ENCODE measurements around the gene NOD2.

- no peak for TF ChIP-seq CTCF (conservative IDR thresholded peaks at IDR 0.05)
- no peak for TF ChIP-seq EZH2 (IDR thresholded peaks at IDR 0.05; ENCODE audit: low read depth)
Measured at GRCh38 chr16:50771366-50771765, 78.0 kb downstream of the NOD2 start.
